ENCODE data around the gene SIRPB1.
"Not testable (repeated sequence)": the region's sequence is repeated elsewhere in the genome, so short reads cannot be mapped to it uniquely, and the experiment has no call there.

Gene SIRPB1

GRCh38 chr20:1651268-1652058, 31.7 kb upstream of the SIRPB1 start:
- TF ChIP-seq CTCF (IDR thresholded peaks at IDR 0.05; ENCODE audit: low read depth, low read length) = no peak
- no peak for DNase-seq (ENCODE audit: extremely low read depth, low read depth)

- no peak for DNase-seq (ENCODE audit: extremely low read depth, low read depth)
- TF ChIP-seq CTCF (IDR thresholded peaks at IDR 0.05; ENCODE audit: low read depth, low read length) = no peak
These were observed 28.3 kb upstream of the SIRPB1 start for GRCh38 chr20:1648101-1648500.

GRCh38 chr20:1646975-1647431, 27.2 kb upstream of the SIRPB1 start:
- no peak for TF ChIP-seq CTCF (IDR thresholded peaks at IDR 0.05; ENCODE audit: low read depth, low read length)

GRCh38 chr20:1644101-1644962, 24.5 kb upstream of the SIRPB1 start:
- no peak for TF ChIP-seq CTCF (IDR thresholded peaks at IDR 0.05; ENCODE audit: low read depth, low read length)
- no peak for DNase-seq (ENCODE audit: extremely low read depth, low read depth)

More at GRCh38 chr20:1646975-1647431, 27.2 kb upstream of the SIRPB1 start:
- DNase-seq (ENCODE audit: extremely low read depth, low read depth) = no peak

- not testable (repeated sequence) for DNase-seq (ENCODE audit: extremely low read depth, low read depth)
These were observed 18.8 kb upstream of the SIRPB1 start for GRCh38 chr20:1638643-1639042.

GRCh38 chr20:1637755-1638154, 17.9 kb upstream of the SIRPB1 start:
- no peak for TF ChIP-seq CTCF (IDR thresholded peaks at IDR 0.05; ENCODE audit: low read depth, low read length)
- DNase-seq (ENCODE audit: extremely low read depth, low read depth) = no peak

GRCh38 chr20:1637226-1637625, 17.4 kb upstream of the SIRPB1 start:
- DNase-seq (ENCODE audit: extremely low read depth, low read depth) = no peak
- no peak for TF ChIP-seq CTCF (IDR thresholded peaks at IDR 0.05; ENCODE audit: low read depth, low read length)
